IMR-90 (cell line): ENCODE results near the gene UNC5A. TPM values are rescaled to one million over a fixed set of nuclear protein-coding genes. Genes with fewer than 3 reads are reported as not detected.

Source experiments
- ATAC-seq: fragments of 200-7000 bp; cut with Tn5 transposase; 2 replicates; pipeline ENCODE4 v1.9.1; 2020; ENCODE audit warnings: low read depth, mild to moderate bottlenecking, moderate library complexity
- BruUV-seq: library from RNA; stranded (reverse); fragments of 400-500 nt; replicated peaks from 2 replicates; lab custom pipeline; 2021; lab: Mats Ljungman, UMichigan
- CTCF ChIA-PET: fragments of 300-600 bp; formaldehyde crosslinking; extraction: SDS; loops from one replicate; lab custom pipeline; 2021; ENCODE audit warnings: antibody characterized with exemption; lab: Yijun Ruan, JAX
- POLR2A ChIA-PET: fragments of 300-600 bp; sonication (Branson Sonifier 250); formaldehyde crosslinking; loops from one replicate; lab custom pipeline; 2022; ENCODE audit warnings: antibody characterized with exemption; ENCODE audit not compliant: unreplicated experiment; lab: Charles Lee
- DNase-seq: peaks from one replicate; pipeline ENCODE4 v3.0.0; 2013
- H2AFZ ChIP-seq: replicated peaks from 2 replicates; pipeline ENCODE3; 2013; ENCODE audit warnings: low read length, mild to moderate bottlenecking; ENCODE audit not compliant: poor library complexity
- H2AK5ac ChIP-seq: 2 replicates; pipeline ENCODE4 v1.6.1; 2013; ENCODE audit warnings: low read depth, low read length, inconsistent platforms
- H2AK9ac ChIP-seq: replicated peaks from 2 replicates; pipeline ENCODE3; 2013; ENCODE audit warnings: mild to moderate bottlenecking, low read depth, low read length, moderate library complexity; ENCODE audit not compliant: poor library complexity
- H2BK120ac ChIP-seq: 2 replicates; pipeline ENCODE4 v1.6.1; 2013; ENCODE audit warnings: low read depth, low read length, inconsistent platforms
- H2BK15ac ChIP-seq: 3 replicates; pipeline ENCODE4 v1.6.1; 2013; ENCODE audit warnings: low read depth, low read length, inconsistent platforms
- H2BK20ac ChIP-seq: 2 replicates; pipeline ENCODE4 v1.6.1; 2013; ENCODE audit warnings: low read depth, mild to moderate bottlenecking, inconsistent platforms, low read length, moderate library complexity
- H2BK5ac ChIP-seq: 2 replicates; pipeline ENCODE4 v1.6.1; 2013; ENCODE audit warnings: mild to moderate bottlenecking, low read depth, low read length, inconsistent platforms; ENCODE audit not compliant: poor library complexity, severe bottlenecking
- H3K14ac ChIP-seq: replicated peaks from 2 replicates; pipeline ENCODE4 v1.6.1; 2013; ENCODE audit warnings: low read depth, low read length, inconsistent platforms
- H3K18ac ChIP-seq: 2 replicates; pipeline ENCODE4 v1.6.1; 2013; ENCODE audit warnings: low read depth, low read length, control low read depth
- H3K23ac ChIP-seq: 2 replicates; pipeline ENCODE4 v1.6.1; 2013; ENCODE audit warnings: low read depth, low read length, inconsistent platforms
- H3K27ac ChIP-seq: 2 replicates; pipeline ENCODE4 v1.5.1; 2013; ENCODE audit warnings: mild to moderate bottlenecking, control low read depth, low read length; ENCODE audit not compliant: insufficient read depth
- H3K27me3 ChIP-seq: 2 replicates; pipeline ENCODE4 v1.6.1; 2013; ENCODE audit warnings: low read length; ENCODE audit not compliant: control insufficient read depth, insufficient read depth
- H3K36me3 ChIP-seq: 2 replicates; pipeline ENCODE4 v1.6.1; 2013; ENCODE audit warnings: low read length, mixed read lengths; ENCODE audit not compliant: control insufficient read depth, insufficient read depth
- H3K4ac ChIP-seq: 2 replicates; pipeline ENCODE4 v1.6.1; 2013; ENCODE audit warnings: low read depth, low read length, inconsistent platforms
- H3K4me1 ChIP-seq: 2 replicates; pipeline ENCODE4 v1.6.1; 2013; ENCODE audit warnings: low read length, mixed read lengths; ENCODE audit not compliant: control insufficient read depth, insufficient read depth
- H3K4me2 ChIP-seq: 2 replicates; pipeline ENCODE4 v1.6.1; 2013; ENCODE audit warnings: low read depth, mild to moderate bottlenecking, control low read depth, low read length, moderate library complexity
- H3K4me3 ChIP-seq: 2 replicates; pipeline ENCODE4 v1.5.1; 2013; ENCODE audit warnings: low read depth, mild to moderate bottlenecking, control low read depth, low read length, moderate library complexity; ENCODE audit not compliant: insufficient read depth
- H3K56ac ChIP-seq: 2 replicates; pipeline ENCODE4 v1.6.1; 2013; ENCODE audit warnings: low read length, inconsistent platforms; ENCODE audit not compliant: insufficient read depth; ENCODE audit errors: extremely low read depth
- H3K79me1 ChIP-seq, 2 experiments: 2 replicates each; pipeline ENCODE4 v1.6.1; 2013; ENCODE audit warnings: low read length in 2 of 2, inconsistent platforms in 1 of 2, low read depth in 1 of 2
- H3K9ac ChIP-seq: 2 replicates; pipeline ENCODE4 v1.6.1; 2013; ENCODE audit warnings: low read depth, low read length, control low read depth
- H3K9me1 ChIP-seq: 2 replicates; pipeline ENCODE4 v1.6.1; 2013; ENCODE audit warnings: low read length, inconsistent platforms; ENCODE audit not compliant: insufficient read depth
- H3K9me3 ChIP-seq: 2 replicates; pipeline ENCODE4 v1.6.1; 2013; ENCODE audit warnings: low read length; ENCODE audit not compliant: control insufficient read depth, insufficient read depth
- H4K20me1 ChIP-seq: 2 replicates; pipeline ENCODE4 v1.6.1; 2013; ENCODE audit warnings: low read length, inconsistent platforms; ENCODE audit not compliant: insufficient read depth
- H4K5ac ChIP-seq: 2 replicates; pipeline ENCODE4 v1.6.1; 2013; ENCODE audit warnings: mild to moderate bottlenecking, low read depth, low read length, control low read depth
- H4K8ac ChIP-seq, 2 experiments: 2 replicates each; pipeline ENCODE4 v1.6.1; 2013; ENCODE audit warnings: low read depth in 2 of 2, low read length in 2 of 2, control low read depth in 1 of 2, inconsistent platforms in 1 of 2
- H4K91ac ChIP-seq: 2 replicates; pipeline ENCODE4 v1.6.1; 2013; ENCODE audit warnings: low read depth, low read length, inconsistent platforms; ENCODE audit not compliant: insufficient read depth
- BHLHE40 ChIP-seq: fragments of 150-350 bp; IDR thresholded peaks from 2 replicates; pipeline ENCODE4 v1.6.1; 2016; ENCODE audit warnings: mild to moderate bottlenecking, low read depth, low read length
- CEBPB ChIP-seq: IDR thresholded peaks from 2 replicates; pipeline ENCODE4 v1.6.1; 2012; ENCODE audit warnings: low read depth, low read length, improper control_type of control experiment
- CHD1 ChIP-seq: IDR thresholded peaks from 2 replicates; pipeline ENCODE4 v1.6.1; 2012; ENCODE audit warnings: low read depth, low read length, improper control_type of control experiment
- FOS ChIP-seq: fragments of 150-350 bp; IDR thresholded peaks from 2 replicates; pipeline ENCODE4 v1.6.1; 2016; ENCODE audit warnings: low read depth, low read length
- MAFK ChIP-seq: IDR thresholded peaks from 2 replicates; pipeline ENCODE4 v1.6.1; 2012; ENCODE audit warnings: low read depth, low read length, improper control_type of control experiment
- MAZ ChIP-seq: IDR thresholded peaks from 2 replicates; pipeline ENCODE4 v1.6.1; 2012; ENCODE audit warnings: low read depth, mild to moderate bottlenecking, low read length, improper control_type of control experiment, moderate library complexity, borderline replicate concordance
- NFE2L2 ChIP-seq: fragments of 150-350 bp; IDR thresholded peaks from 2 replicates; pipeline ENCODE4 v1.6.1; 2016; ENCODE audit warnings: low read depth, mild to moderate bottlenecking, low read length
- POLR2A ChIP-seq: IDR thresholded peaks from 2 replicates; pipeline ENCODE4 v1.6.1; 2012; ENCODE audit warnings: mild to moderate bottlenecking, low read depth, low read length
- RAD21 ChIP-seq: IDR thresholded peaks from 2 replicates; pipeline ENCODE4 v1.6.1; 2012; ENCODE audit warnings: low read length, improper control_type of control experiment
- RCOR1 ChIP-seq: IDR thresholded peaks from 2 replicates; pipeline ENCODE4 v1.6.1; 2012; ENCODE audit warnings: mild to moderate bottlenecking, low read length, improper control_type of control experiment; ENCODE audit not compliant: insufficient replicate concordance
- SMC3 ChIP-seq: fragments of 150-350 bp; IDR thresholded peaks from 2 replicates; pipeline ENCODE4 v1.6.1; 2016; ENCODE audit warnings: low read depth, mild to moderate bottlenecking, antibody characterized with exemption, low read length, moderate library complexity
- WGBS, 2 experiments: methylation state at CpG; one replicate each; pipeline versions ENCODE4 v1.1.5 to v1.1.7; 2013; ENCODE audit warnings: missing lambda C conversion rate in 2 of 2; ENCODE audit not compliant: insufficient read length in 1 of 2; ENCODE audit errors: extremely low coverage in 2 of 2; 5-methylcytosine and 5-hydroxymethylcytosine counted together
- dilution Hi-C: fragments of 300-500 bp; cut with HindIII; formaldehyde crosslinking; loops from one replicate; pipeline ENCODE4 v1.14.3; 2018; ENCODE audit warnings: low sequenced_read_pairs; ENCODE audit not compliant: unreplicated experiment
- in situ Hi-C: fragments of 300-500 bp; cut with MboI; formaldehyde crosslinking; loops from 3 replicates; pipeline ENCODE4 v1.14.3; 2019; ENCODE audit warnings: low sequenced_read_pairs, inconsistent platforms, mixed read lengths
- intact Hi-C: fragments of 100-400 bp; cut with micrococcal nuclease; formaldehyde crosslinking; loops from 2 replicates; pipeline ENCODE4 v1.10.0; 2022
- polyA plus RNA-seq, 3 experiments: library from polyadenylated mRNA; depleted of rRNA; stranded (reverse); fragments of >200 nt; gene quantifications; 2 replicates each; pipeline ENCODE4 v1.2.3, GENCODE V29; 2012; ENCODE audit warnings: low replicate concordance in 1 of 3
- total RNA-seq: library from RNA; depleted of rRNA; stranded (reverse); fragments of >200 nt; gene quantifications from 2 replicates; pipeline ENCODE4 v1.2.3, GENCODE V29; 2012
- TF ChIP-seq, protein P1 (sequence below): fragments of 150-350 bp; IDR thresholded peaks from 2 replicates; pipeline ENCODE4 v1.6.1; 2017; ENCODE audit warnings: mild to moderate bottlenecking, antibody characterized with exemption, low read length, low read depth
- TF ChIP-seq, protein P2 (sequence below): conservative IDR thresholded peaks from 2 replicates; pipeline ENCODE4 v1.5.1; 2012; ENCODE audit warnings: mild to moderate bottlenecking, low read depth, low read length, improper control_type of control experiment
- TF ChIP-seq, protein P3 (sequence below): fragments of 150-350 bp; IDR thresholded peaks from 2 replicates; pipeline ENCODE4 v1.6.1; 2016; ENCODE audit warnings: low read depth, mild to moderate bottlenecking, low read length, moderate library complexity, borderline replicate concordance

Gene UNC5A
- total and polyA plus RNA-seq, 2 of the 4 experiments (the other 2 are of a cell fraction): not detected

DNA sequence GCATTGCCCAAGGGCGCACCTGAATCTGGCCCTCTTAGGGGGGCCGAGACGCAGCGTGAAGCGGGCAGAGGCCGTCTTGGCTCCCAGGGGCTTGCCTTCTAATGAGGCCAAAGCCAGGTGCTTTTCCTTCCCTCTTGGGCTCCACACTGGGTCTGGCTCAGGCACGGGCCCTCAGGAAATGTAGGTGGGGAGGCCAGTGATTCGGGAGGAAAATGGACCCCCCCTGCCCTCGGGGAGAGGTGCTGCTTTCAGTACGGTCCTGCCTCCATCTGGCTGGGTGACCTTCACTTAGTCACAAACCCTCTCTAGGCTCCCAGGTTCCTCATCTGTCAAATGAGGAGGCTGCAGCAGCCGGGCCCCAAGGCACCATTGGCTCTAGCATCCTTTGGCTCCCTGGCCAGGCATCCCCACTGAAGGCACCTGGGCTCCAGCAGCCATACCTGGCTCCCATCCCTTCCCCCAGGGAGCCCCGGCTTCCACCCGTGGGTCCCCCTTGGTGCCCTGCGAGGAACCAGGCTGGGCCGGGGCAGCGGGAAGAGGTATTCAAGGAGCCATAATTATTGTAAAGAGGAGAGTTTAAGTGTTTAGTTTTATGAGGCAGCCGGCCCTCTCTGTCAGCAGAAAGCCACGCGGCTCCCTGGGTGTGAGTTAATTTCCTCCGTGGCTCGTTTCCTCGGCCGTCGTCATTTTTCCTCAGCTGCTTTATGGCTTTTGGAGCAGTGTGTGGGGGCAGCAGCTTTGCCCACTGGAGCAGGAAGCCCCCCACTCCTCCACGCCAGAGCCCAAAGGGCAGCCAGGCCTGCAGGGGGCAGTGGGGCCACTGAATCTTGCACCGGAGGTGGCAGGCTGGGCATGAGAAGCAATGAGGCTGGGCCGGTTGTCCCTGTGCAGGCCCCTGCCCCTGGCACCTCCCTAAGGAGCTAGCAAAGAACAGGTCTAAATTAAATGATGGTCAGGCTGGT is 24.9 kb upstream of the UNC5A start:
- no peak overlapping the region for H2BK15ac ChIP-seq
- 64% methylated on average over 3 of the region's 27 CpGs; no CpG with 5 or more reads in 1 of the 2 experiments for WGBS, 2 experiments
- no peak overlapping the region for H3K23ac ChIP-seq
- ATAC-seq (no peak), DNase-seq (no peak)
- no peak overlapping the region for H2AK5ac ChIP-seq
- peaks cover 2% of the 10 kb centered on the region; the same call in 1 of the 2 replicates for H3K4me1 ChIP-seq
- no peak overlapping the region for H4K91ac ChIP-seq
- no peak overlapping the region for H3K27ac ChIP-seq
- H3K4me2 ChIP-seq: no peak overlapping the region
- H3K79me1 ChIP-seq: no peaks in the 10 kb centered on the region
- no peak overlapping the region for H3K18ac ChIP-seq
- H4K5ac ChIP-seq: no peak overlapping the region
- POLR2A ChIA-PET: no interaction called here
- no peak overlapping the region for H4K8ac ChIP-seq
- BruUV-seq: no TSS peak
- CTCF ChIA-PET: no interaction called here
- no peaks in the 10 kb centered on the region for H3K9me1 ChIP-seq
- no peak overlapping the region for H3K56ac ChIP-seq
- no peaks in the 10 kb centered on the region; the same call in 1 of the 2 replicates for H4K20me1 ChIP-seq
- H3K36me3 ChIP-seq: no peaks in the 10 kb centered on the region
- H3K9ac ChIP-seq: no peak overlapping the region
- no peak overlapping the region for H3K4me3 ChIP-seq
- H2BK5ac ChIP-seq: no peak overlapping the region
- intact Hi-C loops: no loop called here
- H3K14ac ChIP-seq: no peak overlapping the region
- no peaks in the 10 kb centered on the region; the same call in 1 of the 2 replicates for H3K9me3 ChIP-seq
- H2AK9ac ChIP-seq: no peak overlapping the region
- dilution Hi-C loops: no loop called here
- in situ Hi-C loops: no loop called here
- peaks cover 49% of the 10 kb centered on the region for H3K27me3 ChIP-seq
- H2BK20ac ChIP-seq: no peak overlapping the region
- no peak overlapping the region for H2BK120ac ChIP-seq
- H2AFZ ChIP-seq: no peak overlapping the region
- H3K4ac ChIP-seq: no peak overlapping the region
- TF ChIP-seq, protein P1, sequence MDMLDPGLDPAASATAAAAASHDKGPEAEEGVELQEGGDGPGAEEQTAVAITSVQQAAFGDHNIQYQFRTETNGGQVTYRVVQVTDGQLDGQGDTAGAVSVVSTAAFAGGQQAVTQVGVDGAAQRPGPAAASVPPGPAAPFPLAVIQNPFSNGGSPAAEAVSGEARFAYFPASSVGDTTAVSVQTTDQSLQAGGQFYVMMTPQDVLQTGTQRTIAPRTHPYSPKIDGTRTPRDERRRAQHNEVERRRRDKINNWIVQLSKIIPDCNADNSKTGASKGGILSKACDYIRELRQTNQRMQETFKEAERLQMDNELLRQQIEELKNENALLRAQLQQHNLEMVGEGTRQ: no peak
- TF ChIP-seq SMC3 (no peak), MAZ (no peak), MAFK (no peak), BHLHE40 (no peak), FOS (no peak), NFE2L2 (no peak), CHD1 (no peak), POLR2A (no peak), CEBPB (no peak), RAD21 (no peak), RCOR1 (no peak)
- TF ChIP-seq, protein P2, sequence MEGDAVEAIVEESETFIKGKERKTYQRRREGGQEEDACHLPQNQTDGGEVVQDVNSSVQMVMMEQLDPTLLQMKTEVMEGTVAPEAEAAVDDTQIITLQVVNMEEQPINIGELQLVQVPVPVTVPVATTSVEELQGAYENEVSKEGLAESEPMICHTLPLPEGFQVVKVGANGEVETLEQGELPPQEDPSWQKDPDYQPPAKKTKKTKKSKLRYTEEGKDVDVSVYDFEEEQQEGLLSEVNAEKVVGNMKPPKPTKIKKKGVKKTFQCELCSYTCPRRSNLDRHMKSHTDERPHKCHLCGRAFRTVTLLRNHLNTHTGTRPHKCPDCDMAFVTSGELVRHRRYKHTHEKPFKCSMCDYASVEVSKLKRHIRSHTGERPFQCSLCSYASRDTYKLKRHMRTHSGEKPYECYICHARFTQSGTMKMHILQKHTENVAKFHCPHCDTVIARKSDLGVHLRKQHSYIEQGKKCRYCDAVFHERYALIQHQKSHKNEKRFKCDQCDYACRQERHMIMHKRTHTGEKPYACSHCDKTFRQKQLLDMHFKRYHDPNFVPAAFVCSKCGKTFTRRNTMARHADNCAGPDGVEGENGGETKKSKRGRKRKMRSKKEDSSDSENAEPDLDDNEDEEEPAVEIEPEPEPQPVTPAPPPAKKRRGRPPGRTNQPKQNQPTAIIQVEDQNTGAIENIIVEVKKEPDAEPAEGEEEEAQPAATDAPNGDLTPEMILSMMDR: no peak
- TF ChIP-seq, protein P3, sequence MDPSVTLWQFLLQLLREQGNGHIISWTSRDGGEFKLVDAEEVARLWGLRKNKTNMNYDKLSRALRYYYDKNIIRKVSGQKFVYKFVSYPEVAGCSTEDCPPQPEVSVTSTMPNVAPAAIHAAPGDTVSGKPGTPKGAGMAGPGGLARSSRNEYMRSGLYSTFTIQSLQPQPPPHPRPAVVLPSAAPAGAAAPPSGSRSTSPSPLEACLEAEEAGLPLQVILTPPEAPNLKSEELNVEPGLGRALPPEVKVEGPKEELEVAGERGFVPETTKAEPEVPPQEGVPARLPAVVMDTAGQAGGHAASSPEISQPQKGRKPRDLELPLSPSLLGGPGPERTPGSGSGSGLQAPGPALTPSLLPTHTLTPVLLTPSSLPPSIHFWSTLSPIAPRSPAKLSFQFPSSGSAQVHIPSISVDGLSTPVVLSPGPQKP: no peak
